PFSK-1 (cell line): ENCODE data around the gene CASS4. TPM values are rescaled to one million over a fixed set of nuclear protein-coding genes. Genes with fewer than 3 reads are reported as not detected.

ENCODE experiments used
- FOXP2 ChIP-seq: optimal IDR thresholded peaks from 2 replicates; pipeline ENCODE3; 2011; ENCODE audit warnings: borderline replicate concordance, control low read depth, inconsistent platforms; ENCODE audit not compliant: insufficient read depth; ENCODE audit errors: extremely low read length, extremely low read depth
- POLR2AphosphoS5 ChIP-seq: IDR thresholded peaks from 2 replicates; pipeline ENCODE4 v1.6.1; 2012; ENCODE audit warnings: low read depth, mild to moderate bottlenecking, control low read depth, low read length, moderate library complexity
- SIN3A ChIP-seq: IDR thresholded peaks from 2 replicates; pipeline ENCODE4 v1.6.1; 2012; ENCODE audit warnings: mild to moderate bottlenecking, low read length, moderate library complexity, borderline replicate concordance; ENCODE audit not compliant: insufficient read depth
- TAF1 ChIP-seq: IDR thresholded peaks from 2 replicates; pipeline ENCODE4 v1.6.1; 2012; ENCODE audit warnings: low read length, control low read depth, borderline replicate concordance; ENCODE audit not compliant: insufficient read depth
- polyA plus RNA-seq: library from polyadenylated mRNA; unstranded; fragments of >200 nt; gene quantifications from one replicate; pipeline ENCODE4 v1.2.1, GENCODE V29; 2012; ENCODE audit warnings: low read depth, missing spikeins; ENCODE audit not compliant: insufficient read length
- TF ChIP-seq, protein P1 (sequence below), 2 experiments: IDR thresholded peaks; 2 replicates each; pipeline versions ENCODE4 v1.6.1 to v1.8.0; 2011 to 2012; ENCODE audit warnings: low read depth in 2 of 2, low read length in 2 of 2, control low read depth in 1 of 2, inconsistent platforms in 1 of 2, mild to moderate bottlenecking in 1 of 2, moderate library complexity in 1 of 2; ENCODE audit not compliant: insufficient read depth in 1 of 2

The CASS4 gene, protein sequence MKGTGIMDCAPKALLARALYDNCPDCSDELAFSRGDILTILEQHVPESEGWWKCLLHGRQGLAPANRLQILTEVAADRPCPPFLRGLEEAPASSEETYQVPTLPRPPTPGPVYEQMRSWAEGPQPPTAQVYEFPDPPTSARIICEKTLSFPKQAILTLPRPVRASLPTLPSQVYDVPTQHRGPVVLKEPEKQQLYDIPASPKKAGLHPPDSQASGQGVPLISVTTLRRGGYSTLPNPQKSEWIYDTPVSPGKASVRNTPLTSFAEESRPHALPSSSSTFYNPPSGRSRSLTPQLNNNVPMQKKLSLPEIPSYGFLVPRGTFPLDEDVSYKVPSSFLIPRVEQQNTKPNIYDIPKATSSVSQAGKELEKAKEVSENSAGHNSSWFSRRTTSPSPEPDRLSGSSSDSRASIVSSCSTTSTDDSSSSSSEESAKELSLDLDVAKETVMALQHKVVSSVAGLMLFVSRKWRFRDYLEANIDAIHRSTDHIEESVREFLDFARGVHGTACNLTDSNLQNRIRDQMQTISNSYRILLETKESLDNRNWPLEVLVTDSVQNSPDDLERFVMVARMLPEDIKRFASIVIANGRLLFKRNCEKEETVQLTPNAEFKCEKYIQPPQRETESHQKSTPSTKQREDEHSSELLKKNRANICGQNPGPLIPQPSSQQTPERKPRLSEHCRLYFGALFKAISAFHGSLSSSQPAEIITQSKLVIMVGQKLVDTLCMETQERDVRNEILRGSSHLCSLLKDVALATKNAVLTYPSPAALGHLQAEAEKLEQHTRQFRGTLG
- polyA plus RNA-seq = 0.36 TPM

- no peak for TF ChIP-seq FOXP2
- no peak for TF ChIP-seq POLR2AphosphoS5
- TF ChIP-seq, protein P1, sequence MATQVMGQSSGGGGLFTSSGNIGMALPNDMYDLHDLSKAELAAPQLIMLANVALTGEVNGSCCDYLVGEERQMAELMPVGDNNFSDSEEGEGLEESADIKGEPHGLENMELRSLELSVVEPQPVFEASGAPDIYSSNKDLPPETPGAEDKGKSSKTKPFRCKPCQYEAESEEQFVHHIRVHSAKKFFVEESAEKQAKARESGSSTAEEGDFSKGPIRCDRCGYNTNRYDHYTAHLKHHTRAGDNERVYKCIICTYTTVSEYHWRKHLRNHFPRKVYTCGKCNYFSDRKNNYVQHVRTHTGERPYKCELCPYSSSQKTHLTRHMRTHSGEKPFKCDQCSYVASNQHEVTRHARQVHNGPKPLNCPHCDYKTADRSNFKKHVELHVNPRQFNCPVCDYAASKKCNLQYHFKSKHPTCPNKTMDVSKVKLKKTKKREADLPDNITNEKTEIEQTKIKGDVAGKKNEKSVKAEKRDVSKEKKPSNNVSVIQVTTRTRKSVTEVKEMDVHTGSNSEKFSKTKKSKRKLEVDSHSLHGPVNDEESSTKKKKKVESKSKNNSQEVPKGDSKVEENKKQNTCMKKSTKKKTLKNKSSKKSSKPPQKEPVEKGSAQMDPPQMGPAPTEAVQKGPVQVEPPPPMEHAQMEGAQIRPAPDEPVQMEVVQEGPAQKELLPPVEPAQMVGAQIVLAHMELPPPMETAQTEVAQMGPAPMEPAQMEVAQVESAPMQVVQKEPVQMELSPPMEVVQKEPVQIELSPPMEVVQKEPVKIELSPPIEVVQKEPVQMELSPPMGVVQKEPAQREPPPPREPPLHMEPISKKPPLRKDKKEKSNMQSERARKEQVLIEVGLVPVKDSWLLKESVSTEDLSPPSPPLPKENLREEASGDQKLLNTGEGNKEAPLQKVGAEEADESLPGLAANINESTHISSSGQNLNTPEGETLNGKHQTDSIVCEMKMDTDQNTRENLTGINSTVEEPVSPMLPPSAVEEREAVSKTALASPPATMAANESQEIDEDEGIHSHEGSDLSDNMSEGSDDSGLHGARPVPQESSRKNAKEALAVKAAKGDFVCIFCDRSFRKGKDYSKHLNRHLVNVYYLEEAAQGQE (IDR thresholded peaks at IDR 0.05; ENCODE audit: insufficient read depth in 1 of 2, low read depth in 2 of 2, low read length in 2 of 2) = no peak
- TF ChIP-seq SIN3A = no peak
- TF ChIP-seq TAF1 = no peak
Measured at GRCh38 chr20:56411759-56412472, at the start of gene CASS4. CASS4 (plus strand) TSS chr20:56412260; CDS start chr20:56412459, 199 bp downstream.

- TF ChIP-seq POLR2AphosphoS5 (no peak), TAF1 (no peak), SIN3A (no peak), FOXP2 (no peak)
- TF ChIP-seq, protein P1 (IDR thresholded peaks at IDR 0.05; ENCODE audit: insufficient read depth in 1 of 2, low read depth in 2 of 2, low read length in 2 of 2) = no peak
Measured at GRCh38 chr20:56362833-56363413, 49.1 kb upstream of the CASS4 start.

GRCh38 chr20:56363491-56363890, 48.6 kb upstream of the CASS4 start:
- TF ChIP-seq, protein P1 (IDR thresholded peaks at IDR 0.05; ENCODE audit: insufficient read depth in 1 of 2, low read depth in 2 of 2, low read length in 2 of 2) = no peak
- no peak for TF ChIP-seq POLR2AphosphoS5
- no peak for TF ChIP-seq SIN3A
- TF ChIP-seq TAF1 = no peak
- TF ChIP-seq FOXP2 = no peak

DNA sequence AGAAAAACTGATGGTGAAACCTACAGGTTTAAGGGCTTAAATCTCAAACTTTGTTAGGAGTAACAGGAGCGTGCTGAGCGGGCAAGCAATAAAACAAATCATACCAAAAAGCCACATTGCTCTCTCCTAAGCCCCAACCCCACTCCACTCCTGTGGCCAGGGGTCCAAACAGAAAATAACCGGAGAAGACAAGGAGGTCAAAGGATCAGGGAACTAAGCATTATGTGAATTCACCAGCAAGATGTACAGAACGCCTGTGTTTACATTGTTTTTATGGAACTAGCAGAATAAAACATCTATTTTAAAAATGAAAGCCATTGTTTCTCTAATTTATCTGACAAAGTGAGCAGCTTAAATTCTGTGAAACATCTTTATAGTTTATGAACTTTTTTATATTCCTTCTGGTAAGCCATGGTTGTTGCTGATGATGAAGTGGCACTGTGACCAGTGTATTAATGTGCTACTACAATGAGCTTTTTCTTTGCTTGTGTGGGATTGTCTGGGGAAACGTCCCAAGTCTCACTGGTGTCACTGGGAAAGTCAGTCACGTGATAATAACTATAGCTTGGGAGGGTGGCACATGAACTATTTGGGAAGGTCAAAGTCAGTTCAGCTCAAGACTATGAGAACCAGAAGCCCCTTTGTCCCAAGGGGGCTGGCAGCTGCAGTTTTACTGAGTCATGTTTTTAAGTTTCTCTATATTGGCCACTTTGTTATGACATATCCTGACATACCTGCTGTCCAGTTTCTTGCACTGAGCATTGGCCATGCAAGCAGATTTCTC, 43.5 kb upstream of the CASS4 start:
- TF ChIP-seq TAF1 = no peak
- peak; percentile 12; the same call in 1 of the 2 replicates for TF ChIP-seq POLR2AphosphoS5
- TF ChIP-seq, protein P1 (IDR thresholded peaks at IDR 0.05; ENCODE audit: insufficient read depth in 1 of 2, low read depth in 2 of 2, low read length in 2 of 2) = no peak
